Immature natural killer cell (primary cell): ENCODE data around the gene TAS2R40. TPM values are rescaled to one million over a fixed set of nuclear protein-coding genes. Genes with fewer than 3 reads are reported as not detected.

Source experiments
- DNase-seq, 3 donors: peaks; one replicate each; pipeline ENCODE4 v3.0.0; 2022; ENCODE audit warnings: mixed read lengths in 1 of 3
- H3K27ac Mint-ChIP-seq, 6 donors: one replicate each; pipeline ENCODE4 v1.8.0; 2020; ENCODE audit warnings: mixed read lengths in 6 of 6, mild to moderate bottlenecking in 5 of 6, inconsistent platforms in 4 of 6, moderate library complexity in 3 of 6
- H3K27me3 Mint-ChIP-seq, 3 donors: one replicate each; pipeline ENCODE4 v1.8.0; 2020 to 2021; ENCODE audit warnings: low read depth in 3 of 3, mild to moderate bottlenecking in 3 of 3, mixed read lengths in 3 of 3, moderate library complexity in 3 of 3, inconsistent platforms in 1 of 3
- H3K36me3 Mint-ChIP-seq, 3 donors: one replicate each; pipeline ENCODE4 v1.8.0; 2020; ENCODE audit warnings: mixed read lengths in 3 of 3, inconsistent platforms in 2 of 3, mild to moderate bottlenecking in 2 of 3
- H3K4me1 Mint-ChIP-seq, 2 donors: one replicate each; pipeline ENCODE4 v1.8.0; 2020; ENCODE audit warnings: inconsistent platforms in 2 of 2, mild to moderate bottlenecking in 2 of 2, mixed read lengths in 2 of 2, moderate library complexity in 1 of 2
- H3K4me3 Mint-ChIP-seq, 5 donors: one replicate each; pipeline ENCODE4 v1.8.0; 2020; ENCODE audit warnings: mild to moderate bottlenecking in 5 of 5, mixed read lengths in 5 of 5, inconsistent platforms in 3 of 5, moderate library complexity in 3 of 5
- H3K9me3 Mint-ChIP-seq, 6 donors: one replicate each; pipeline ENCODE4 v1.8.0; 2020; ENCODE audit warnings: mild to moderate bottlenecking in 6 of 6, mixed read lengths in 6 of 6, inconsistent platforms in 4 of 6, moderate library complexity in 3 of 6
- polyA plus RNA-seq, 3 donors: library from polyadenylated mRNA; unstranded; fragments of 300-500 nt; fragmentation: Illumina TruSeq; gene quantifications; one replicate each; pipeline ENCODE4 v1.2.3, GENCODE V29; 2021

TAS2R40 gene
- polyA plus RNA-seq, 3 donors from 2014 or later = not detected

- H3K9me3 Mint-ChIP-seq = peaks cover 2 to 22% (median 11%) of the 10 kb centered on the region in 6 donors
- H3K4me1 Mint-ChIP-seq = no peaks in the 10 kb centered on the region
- DNase-seq = no peak
- H3K36me3 Mint-ChIP-seq = peaks cover 6 to 13% (median 9%) of the 10 kb centered on the region in 3 donors
- peaks cover 4 to 19% (median 10%) of the 10 kb centered on the region in 3 donors for H3K27me3 Mint-ChIP-seq
- H3K27ac Mint-ChIP-seq = no peak overlapping the region
- H3K4me3 Mint-ChIP-seq = no peak overlapping the region
Observed at GRCh38 chr7:143233816-143234532, 12.1 kb downstream of the TAS2R40 start.

DNA sequence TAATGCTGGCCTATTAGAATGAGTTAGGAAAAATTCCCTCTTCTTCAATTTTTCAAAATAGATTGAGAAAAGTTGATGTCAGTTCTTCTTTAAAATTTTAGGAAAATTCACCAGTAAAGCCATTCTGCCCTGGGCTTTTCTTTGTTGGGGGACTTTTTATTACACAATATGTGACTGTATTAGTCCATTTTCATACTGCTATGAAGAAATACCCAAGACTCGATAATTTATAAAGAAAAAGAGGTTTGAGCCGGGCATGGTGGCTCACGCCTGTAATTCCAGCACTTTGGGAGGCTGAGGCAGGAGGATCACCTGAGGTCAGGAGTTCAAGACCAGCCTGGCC, 12.7 kb downstream of the TAS2R40 start:
- peaks cover 4 to 19% (median 12%) of the 10 kb centered on the region in 3 donors for H3K27me3 Mint-ChIP-seq
- no peak for DNase-seq
- H3K4me3 Mint-ChIP-seq = no peak overlapping the region
- H3K4me1 Mint-ChIP-seq = no peaks in the 10 kb centered on the region
- H3K27ac Mint-ChIP-seq = no peak overlapping the region
- peaks cover 2 to 22% (median 11%) of the 10 kb centered on the region in 6 donors for H3K9me3 Mint-ChIP-seq
- peaks cover 6 to 13% (median 9%) of the 10 kb centered on the region in 3 donors for H3K36me3 Mint-ChIP-seq

DNA sequence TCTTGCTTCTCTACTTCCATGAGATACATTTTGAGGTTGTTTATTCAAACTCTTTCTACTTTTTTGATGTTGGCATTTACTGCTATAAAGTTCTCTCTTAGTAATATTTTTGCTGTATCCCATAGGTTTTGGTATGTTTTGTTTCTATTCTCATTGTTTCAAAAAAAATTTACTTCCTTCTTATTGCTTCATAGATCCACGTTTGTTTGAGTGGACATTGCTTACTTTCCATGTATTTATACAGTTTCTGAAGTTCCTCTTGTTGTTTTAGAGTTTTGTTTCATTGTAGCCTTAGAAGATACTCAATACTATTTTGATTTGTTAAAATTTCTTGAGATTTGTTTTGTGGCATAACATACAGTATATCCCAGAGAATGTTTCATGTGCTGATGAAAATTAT, 13.7 kb downstream of the TAS2R40 start:
- peaks cover 4 to 23% (median 12%) of the 10 kb centered on the region in 3 donors for H3K27me3 Mint-ChIP-seq
- DNase-seq = no peak
- H3K9me3 Mint-ChIP-seq = peaks cover 2 to 22% (median 11%) of the 10 kb centered on the region in 6 donors
- peaks cover 6 to 13% (median 9%) of the 10 kb centered on the region in 3 donors for H3K36me3 Mint-ChIP-seq
- no peak overlapping the region for H3K4me3 Mint-ChIP-seq
- no peak overlapping the region for H3K27ac Mint-ChIP-seq
- H3K4me1 Mint-ChIP-seq = peaks cover under 1% of the 10 kb centered on the region in 2 donors

DNA sequence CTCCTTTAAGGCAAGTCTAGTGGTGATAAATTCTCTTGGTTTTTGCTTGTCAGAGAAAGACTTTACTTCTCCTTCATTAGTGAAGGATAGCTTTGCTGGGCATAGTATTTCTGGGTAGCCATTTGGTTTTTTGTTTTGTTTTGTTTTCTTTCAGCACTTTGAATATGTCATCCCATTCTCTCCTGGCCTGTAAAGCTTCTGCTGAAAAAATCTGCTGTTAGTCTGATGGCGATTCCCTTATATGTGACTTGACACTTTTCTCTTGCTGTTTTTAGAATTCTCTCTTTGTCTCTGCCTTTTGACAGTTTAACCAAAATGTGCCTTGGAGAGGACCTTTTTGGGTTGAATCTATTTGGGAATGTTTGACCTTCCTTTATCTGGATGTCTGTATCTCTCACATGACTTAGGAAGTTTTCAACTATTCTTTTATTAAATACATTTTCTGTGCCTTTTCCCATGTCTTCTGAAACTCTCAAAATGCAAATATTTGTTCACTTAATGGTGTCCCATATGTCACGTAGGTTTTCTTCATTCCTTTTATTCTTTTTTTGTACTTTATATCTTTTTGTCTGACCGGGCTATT, 14.7 kb downstream of the TAS2R40 start:
- Mint-ChIP-seq H3K4me1 (peaks cover 4% of the 10 kb centered on the region in 2 donors), H3K9me3 (peaks cover 2 to 22% (median 11%) of the 10 kb centered on the region in 6 donors), H3K36me3 (peaks cover 6 to 13% (median 9%) of the 10 kb centered on the region in 3 donors), H3K4me3 (no peak overlapping the region), H3K27ac (peak overlapping the region in 1 of 6 donors; percentile 3), H3K27me3 (peaks cover 4 to 27% (median 14%) of the 10 kb centered on the region in 3 donors)
- DNase-seq = no peak

- DNase-seq = no peak
- H3K9me3 Mint-ChIP-seq = peaks cover 2 to 22% (median 11%) of the 10 kb centered on the region in 6 donors
- H3K4me1 Mint-ChIP-seq = peaks cover 4% of the 10 kb centered on the region in 2 donors
- H3K27ac Mint-ChIP-seq = no peak overlapping the region
- H3K4me3 Mint-ChIP-seq = no peak overlapping the region
- peaks cover 6 to 13% (median 9%) of the 10 kb centered on the region in 3 donors for H3K36me3 Mint-ChIP-seq
- H3K27me3 Mint-ChIP-seq = peaks cover 4 to 29% (median 15%) of the 10 kb centered on the region in 3 donors
Observed at GRCh38 chr7:143237366-143237765, 15.5 kb downstream of the TAS2R40 start.

GRCh38 chr7:143238289-143238980, 16.6 kb downstream of the TAS2R40 start:
- no peak overlapping the region for H3K27ac Mint-ChIP-seq
- peaks cover 2 to 22% (median 11%) of the 10 kb centered on the region in 6 donors for H3K9me3 Mint-ChIP-seq
- no peak for DNase-seq
- H3K4me1 Mint-ChIP-seq = peaks cover 4% of the 10 kb centered on the region in 2 donors
- H3K36me3 Mint-ChIP-seq = peaks cover 6 to 13% (median 9%) of the 10 kb centered on the region in 3 donors
- no peak overlapping the region for H3K4me3 Mint-ChIP-seq
- peaks cover 4 to 29% (median 16%) of the 10 kb centered on the region in 3 donors for H3K27me3 Mint-ChIP-seq

DNA sequence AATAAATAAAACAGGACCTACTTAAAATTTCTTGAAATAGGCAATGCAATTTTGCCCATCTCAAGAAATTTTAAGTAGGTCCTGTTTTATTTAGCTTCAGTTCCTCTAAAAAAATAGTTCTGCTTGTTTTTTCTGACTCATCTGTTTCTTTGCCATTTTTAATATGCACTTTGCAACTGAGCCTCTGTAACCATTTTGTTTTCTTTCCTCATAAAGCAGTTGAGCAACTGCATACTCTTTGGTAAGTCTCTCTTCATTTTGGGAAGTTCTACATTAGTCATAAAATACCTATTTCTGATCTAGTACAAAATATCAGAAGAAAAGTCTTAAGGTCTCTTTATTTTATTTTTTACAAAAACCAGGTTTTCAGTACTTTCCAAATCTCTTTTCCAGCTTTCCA, 18.0 kb downstream of the TAS2R40 start:
- DNase-seq = no peak
- H3K9me3 Mint-ChIP-seq = peaks cover 2 to 22% (median 11%) of the 10 kb centered on the region in 6 donors
- peaks cover 4% of the 10 kb centered on the region in 2 donors for H3K4me1 Mint-ChIP-seq
- H3K36me3 Mint-ChIP-seq = peaks cover 6 to 13% (median 9%) of the 10 kb centered on the region in 3 donors
- H3K4me3 Mint-ChIP-seq = no peak overlapping the region
- no peak overlapping the region for H3K27ac Mint-ChIP-seq
- peaks cover 4 to 29% (median 14%) of the 10 kb centered on the region in 3 donors for H3K27me3 Mint-ChIP-seq

DNA sequence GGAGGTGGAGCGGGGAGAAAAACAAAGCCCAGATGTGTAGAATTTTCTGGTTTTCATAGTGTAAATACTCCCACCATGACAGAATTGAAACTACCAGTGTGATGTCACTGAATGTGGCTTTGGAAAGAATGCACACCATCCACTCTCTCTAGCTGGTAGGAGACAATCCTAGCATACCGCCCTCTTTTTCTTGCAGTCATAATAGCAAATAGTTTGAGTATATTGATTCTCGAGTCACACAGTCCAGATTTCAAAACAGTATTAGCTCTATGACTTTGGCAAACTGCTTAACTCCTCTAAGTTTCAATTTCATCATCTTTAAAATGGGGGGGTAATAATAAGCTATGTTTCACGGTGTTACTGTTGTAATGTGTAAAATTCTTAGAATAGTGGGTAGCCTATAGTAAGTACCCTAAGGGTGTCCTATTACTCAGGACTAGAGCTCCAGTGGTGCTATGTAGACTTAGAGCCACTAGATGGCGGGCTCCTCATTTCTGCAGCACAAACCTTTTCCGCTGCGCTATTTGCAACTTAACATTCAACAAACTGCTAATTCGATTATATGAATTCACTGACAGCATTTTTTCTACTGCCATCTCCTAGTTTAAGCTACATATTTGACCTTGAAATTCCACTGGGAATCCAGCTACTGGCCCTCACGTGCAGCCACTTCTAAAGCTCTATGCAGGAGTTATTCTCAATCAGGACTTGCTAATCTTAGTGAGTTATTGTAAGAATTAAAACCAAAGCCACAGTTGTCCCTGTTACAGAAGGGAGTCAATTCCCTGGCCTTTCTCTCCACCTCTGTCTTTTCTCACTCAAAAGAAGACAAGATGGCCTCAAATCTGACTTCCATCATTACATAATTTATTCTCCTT, 18.7 kb downstream of the TAS2R40 start:
- Mint-ChIP-seq H3K36me3 (peaks cover 6 to 13% (median 9%) of the 10 kb centered on the region in 3 donors), H3K27ac (no peak overlapping the region), H3K27me3 (peaks cover 4 to 23% (median 13%) of the 10 kb centered on the region in 3 donors), H3K4me1 (peaks cover 4% of the 10 kb centered on the region in 2 donors), H3K4me3 (no peak overlapping the region), H3K9me3 (peaks cover 2 to 20% (median 11%) of the 10 kb centered on the region in 6 donors)
- DNase-seq = peak; percentile 57 to 69 (median 63)

DNA sequence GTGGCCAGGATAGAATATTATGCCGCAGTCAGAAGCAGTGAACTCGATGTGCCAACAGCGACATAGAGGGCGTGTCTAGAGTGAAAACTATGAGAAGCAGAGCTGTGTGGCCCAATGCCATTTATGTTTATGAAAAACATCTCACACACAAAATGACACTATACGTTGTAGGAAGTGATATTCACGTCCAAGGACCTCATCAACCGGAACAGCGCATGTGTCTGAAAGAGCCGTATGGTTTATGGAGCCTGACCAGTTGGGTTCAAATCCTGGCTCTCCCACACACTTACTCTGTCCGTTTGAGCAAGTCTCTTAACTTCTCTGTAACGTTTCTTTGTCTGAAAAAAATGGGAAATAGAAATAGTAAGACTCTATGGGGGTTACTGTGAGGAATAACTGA, 20.5 kb downstream of the TAS2R40 start:
- peaks cover 0 to under 1% (median 0%) of the 10 kb centered on the region in 3 donors for H3K36me3 Mint-ChIP-seq
- H3K9me3 Mint-ChIP-seq = peaks cover 0 to 3% (median 0%) of the 10 kb centered on the region in 6 donors
- H3K4me1 Mint-ChIP-seq = peaks cover 4 to 7% of the 10 kb centered on the region in 2 donors
- no peak overlapping the region for H3K27ac Mint-ChIP-seq
- no peak overlapping the region for H3K4me3 Mint-ChIP-seq
- H3K27me3 Mint-ChIP-seq = peaks cover 1 to 15% (median 9%) of the 10 kb centered on the region in 3 donors
- no peak for DNase-seq

DNA sequence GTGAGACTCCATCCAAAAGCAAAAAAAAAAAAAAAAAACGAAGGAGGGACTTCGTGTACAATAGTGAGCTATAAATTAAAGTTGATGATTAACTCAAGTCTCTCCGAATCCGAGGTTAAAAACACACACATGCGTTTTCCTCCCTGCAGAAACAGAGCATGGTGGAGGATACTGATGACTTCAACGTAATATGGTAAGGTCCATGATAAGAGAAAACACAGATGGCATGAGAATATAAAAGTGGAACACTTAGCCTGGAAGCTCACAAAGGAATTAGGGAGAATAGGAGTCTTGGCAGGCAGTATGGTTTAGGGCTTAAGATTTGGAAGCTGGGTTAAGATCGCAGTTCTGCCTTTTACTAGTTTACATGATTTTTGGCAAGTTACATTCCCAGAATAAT, 21.3 kb downstream of the TAS2R40 start:
- Mint-ChIP-seq H3K4me3 (no peak overlapping the region), H3K36me3 (no peaks in the 10 kb centered on the region), H3K4me1 (peaks cover 4 to 7% of the 10 kb centered on the region in 2 donors), H3K27me3 (peaks cover 1 to 12% (median 8%) of the 10 kb centered on the region in 3 donors), H3K27ac (peak overlapping the region in 1 of 6 donors; percentile 12), H3K9me3 (no peaks in the 10 kb centered on the region)
- no peak for DNase-seq

DNA sequence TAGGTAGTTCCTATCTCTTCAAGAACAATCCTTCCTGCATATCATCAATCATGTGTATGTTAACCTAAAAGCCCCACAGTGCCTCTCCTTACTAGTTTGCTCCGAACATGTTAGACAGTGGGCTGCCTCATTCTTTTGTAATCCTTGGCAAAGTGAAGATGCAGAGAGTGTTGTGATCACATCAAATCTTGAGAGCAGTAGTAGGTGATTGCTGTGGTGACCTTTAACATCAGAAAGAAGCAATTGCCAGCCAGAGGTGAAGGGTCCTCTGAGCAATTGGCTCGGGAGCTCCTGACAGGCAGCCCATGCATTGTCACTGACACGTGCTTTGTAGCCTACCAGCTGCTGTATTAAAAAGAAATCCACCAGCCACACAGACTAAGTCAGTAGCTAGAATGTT, 21.8 kb downstream of the TAS2R40 start:
- Mint-ChIP-seq H3K4me3 (no peak overlapping the region), H3K4me1 (peaks cover 4 to 7% of the 10 kb centered on the region in 2 donors), H3K27ac (peak overlapping the region in 1 of 6 donors; percentile 12), H3K36me3 (no peaks in the 10 kb centered on the region), H3K9me3 (no peaks in the 10 kb centered on the region), H3K27me3 (peaks cover 1 to 12% (median 8%) of the 10 kb centered on the region in 3 donors)
- no peak for DNase-seq

DNA sequence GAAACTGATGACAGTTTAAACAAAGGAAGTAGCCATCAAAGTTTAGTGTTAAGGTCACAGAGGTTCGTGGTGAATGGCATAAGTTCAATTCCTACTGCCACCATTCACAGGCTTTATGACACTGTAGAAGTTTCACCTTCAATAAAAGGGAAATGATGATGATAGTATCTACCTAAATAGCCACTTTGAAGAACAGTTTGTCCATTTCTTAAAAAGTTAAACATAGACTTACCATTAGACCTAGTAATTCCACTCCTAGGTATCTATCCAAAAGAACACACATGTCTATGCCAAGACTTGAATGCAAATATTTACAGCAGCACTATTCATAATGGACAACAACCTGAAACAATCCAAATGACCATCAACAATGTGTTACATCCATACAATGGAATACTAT, 22.5 kb downstream of the TAS2R40 start:
- Mint-ChIP-seq H3K9me3 (peaks cover 0 to 3% (median 0%) of the 10 kb centered on the region in 6 donors), H3K27me3 (peaks cover 0 to 12% (median 4%) of the 10 kb centered on the region in 3 donors), H3K4me1 (peaks cover 9 to 10% of the 10 kb centered on the region in 2 donors), H3K27ac (no peak overlapping the region), H3K4me3 (no peak overlapping the region), H3K36me3 (peaks cover 0 to 3% (median 0%) of the 10 kb centered on the region in 3 donors)
- DNase-seq = no peak

DNA sequence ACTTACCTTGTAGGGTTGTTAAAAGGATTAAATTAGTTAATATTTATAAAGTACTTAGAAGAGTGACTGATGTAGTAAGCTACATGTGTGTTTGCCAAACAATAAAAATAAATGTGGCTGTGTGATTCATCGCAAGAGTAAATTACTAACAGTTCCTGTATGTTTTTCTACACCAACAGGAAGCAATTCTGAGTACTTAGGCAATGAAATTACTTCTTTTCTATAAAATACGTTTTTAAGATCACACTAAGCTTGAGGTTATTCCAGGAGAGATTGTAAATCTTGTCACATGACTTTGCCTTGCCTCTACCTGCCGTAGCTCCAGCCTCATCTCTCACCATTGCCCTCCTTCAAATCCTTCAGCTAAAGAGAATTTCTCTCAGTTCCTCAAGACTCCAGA, 23.3 kb downstream of the TAS2R40 start:
- no peak overlapping the region for H3K27ac Mint-ChIP-seq
- peaks cover 0 to 12% (median 4%) of the 10 kb centered on the region in 3 donors for H3K27me3 Mint-ChIP-seq
- peaks cover 0 to 3% (median 0%) of the 10 kb centered on the region in 3 donors for H3K36me3 Mint-ChIP-seq
- peaks cover 0 to 3% (median under 1%) of the 10 kb centered on the region in 6 donors for H3K9me3 Mint-ChIP-seq
- no peak for DNase-seq
- H3K4me1 Mint-ChIP-seq = peaks cover 16 to 17% of the 10 kb centered on the region in 2 donors
- no peak overlapping the region for H3K4me3 Mint-ChIP-seq
